SK-N-SH (cell line): Measurements from ENCODE around the gene SNX12.

Experiments used
- POLR2AphosphoS5 ChIP-seq: IDR thresholded peaks from 2 replicates; pipeline ENCODE4 v1.6.1; 2012; ENCODE audit warnings: low read depth, low read length
- TF ChIP-seq, protein P1 (sequence below): fragments of 200-600 bp; sonication (generic); IDR thresholded peaks from 2 replicates; pipeline ENCODE4 v1.6.1; 2017; ENCODE audit warnings: antibody characterized with exemption, mild to moderate bottlenecking, moderate library complexity

- TF ChIP-seq, protein P1, sequence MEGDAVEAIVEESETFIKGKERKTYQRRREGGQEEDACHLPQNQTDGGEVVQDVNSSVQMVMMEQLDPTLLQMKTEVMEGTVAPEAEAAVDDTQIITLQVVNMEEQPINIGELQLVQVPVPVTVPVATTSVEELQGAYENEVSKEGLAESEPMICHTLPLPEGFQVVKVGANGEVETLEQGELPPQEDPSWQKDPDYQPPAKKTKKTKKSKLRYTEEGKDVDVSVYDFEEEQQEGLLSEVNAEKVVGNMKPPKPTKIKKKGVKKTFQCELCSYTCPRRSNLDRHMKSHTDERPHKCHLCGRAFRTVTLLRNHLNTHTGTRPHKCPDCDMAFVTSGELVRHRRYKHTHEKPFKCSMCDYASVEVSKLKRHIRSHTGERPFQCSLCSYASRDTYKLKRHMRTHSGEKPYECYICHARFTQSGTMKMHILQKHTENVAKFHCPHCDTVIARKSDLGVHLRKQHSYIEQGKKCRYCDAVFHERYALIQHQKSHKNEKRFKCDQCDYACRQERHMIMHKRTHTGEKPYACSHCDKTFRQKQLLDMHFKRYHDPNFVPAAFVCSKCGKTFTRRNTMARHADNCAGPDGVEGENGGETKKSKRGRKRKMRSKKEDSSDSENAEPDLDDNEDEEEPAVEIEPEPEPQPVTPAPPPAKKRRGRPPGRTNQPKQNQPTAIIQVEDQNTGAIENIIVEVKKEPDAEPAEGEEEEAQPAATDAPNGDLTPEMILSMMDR: no peak
- TF ChIP-seq POLR2AphosphoS5: no peak
These were observed 2.4 kb upstream of the SNX12 start for GRCh38 chrX:71070531-71070930.
